Activated T-cell treated with anti-CD3 and anti-CD28 coated beads, Interleukin-2, amount 50 U/mL, for 24 hours (primary cell): ENCODE measurements around the gene MYOC.
"Not testable (repeated sequence)": the region's sequence is repeated elsewhere in the genome, so short reads cannot be mapped to it uniquely, and the experiment has no call there.

Source experiments
- DNase-seq: peaks from one replicate; pipeline ENCODE4 v3.0.0-alpha.2; 2020
- H3K27ac Mint-ChIP-seq: 2 replicates; pipeline ENCODE4 v1.8.0; 2020; ENCODE audit warnings: mild to moderate bottlenecking, mixed read lengths
- H3K27me3 Mint-ChIP-seq: 2 replicates; pipeline ENCODE4 v1.8.0; 2020; ENCODE audit warnings: mixed read lengths
- H3K36me3 Mint-ChIP-seq: 2 replicates; pipeline ENCODE4 v1.8.0; 2020; ENCODE audit warnings: low read depth, mixed read lengths
- H3K4me1 Mint-ChIP-seq: 2 replicates; pipeline ENCODE4 v1.8.0; 2020; ENCODE audit warnings: low read depth, mixed read lengths
- H3K4me3 Mint-ChIP-seq: 2 replicates; pipeline ENCODE4 v1.8.0; 2020; ENCODE audit warnings: mild to moderate bottlenecking, moderate library complexity, mixed read lengths
- H3K9me3 Mint-ChIP-seq: 2 replicates; pipeline ENCODE4 v1.8.0; 2020; ENCODE audit warnings: mixed read lengths

The MYOC gene

GRCh38 chr1:171603042-171603441, 49.4 kb downstream of the MYOC start:
- not testable (repeated sequence) for H3K4me3 Mint-ChIP-seq, H3K9me3 Mint-ChIP-seq, H3K4me1 Mint-ChIP-seq, H3K27me3 Mint-ChIP-seq, DNase-seq, H3K36me3 Mint-ChIP-seq, H3K27ac Mint-ChIP-seq

GRCh38 chr1:171600862-171601261, 51.6 kb downstream of the MYOC start:
- H3K36me3 Mint-ChIP-seq: peaks cover 21% of the 10 kb centered on the region
- H3K27ac Mint-ChIP-seq: no peak overlapping the region
- H3K27me3 Mint-ChIP-seq: no peaks in the 10 kb centered on the region

GRCh38 chr1:171600310-171600709, 52.2 kb downstream of the MYOC start:
- H3K4me1 Mint-ChIP-seq, H3K27me3 Mint-ChIP-seq, H3K9me3 Mint-ChIP-seq, DNase-seq, H3K4me3 Mint-ChIP-seq: not testable (repeated sequence)
- Mint-ChIP-seq H3K27ac (peak overlapping the region; percentile 33), H3K36me3 (peaks cover 26% of the 10 kb centered on the region)

More at GRCh38 chr1:171600862-171601261, 51.6 kb downstream of the MYOC start:
- no peak overlapping the region for H3K4me3 Mint-ChIP-seq
- DNase-seq: no peak
- peaks cover 3% of the 10 kb centered on the region for H3K9me3 Mint-ChIP-seq
- peaks cover 2% of the 10 kb centered on the region for H3K4me1 Mint-ChIP-seq

GRCh38 chr1:171597203-171597602, 55.3 kb downstream of the MYOC start:
- Mint-ChIP-seq H3K4me1 (peaks cover 2% of the 10 kb centered on the region), H3K9me3 (peaks cover 3% of the 10 kb centered on the region), H3K27me3 (no peaks in the 10 kb centered on the region), H3K36me3 (peaks cover 56% of the 10 kb centered on the region), H3K27ac (no peak overlapping the region), H3K4me3 (no peak overlapping the region)
- DNase-seq: no peak

- Mint-ChIP-seq H3K36me3 (peaks cover 61% of the 10 kb centered on the region), H3K27me3 (no peaks in the 10 kb centered on the region), H3K4me1 (peaks cover 2% of the 10 kb centered on the region), H3K4me3 (no peak overlapping the region), H3K9me3 (peaks cover 3% of the 10 kb centered on the region), H3K27ac (no peak overlapping the region)
- DNase-seq: no peak
Measured at GRCh38 chr1:171596705-171597104, 55.8 kb downstream of the MYOC start.

- H3K4me3 Mint-ChIP-seq: no peak overlapping the region
- H3K9me3 Mint-ChIP-seq: peaks cover 3% of the 10 kb centered on the region
- peak overlapping the region; percentile 45 for H3K27ac Mint-ChIP-seq
- DNase-seq: no peak
- H3K36me3 Mint-ChIP-seq: peaks cover 67% of the 10 kb centered on the region
- H3K4me1 Mint-ChIP-seq: no peaks in the 10 kb centered on the region
- no peaks in the 10 kb centered on the region for H3K27me3 Mint-ChIP-seq
Measured at GRCh38 chr1:171596119-171596518, 56.4 kb downstream of the MYOC start.

GRCh38 chr1:171595324-171595723, 57.2 kb downstream of the MYOC start:
- Mint-ChIP-seq H3K4me1 (no peaks in the 10 kb centered on the region), H3K27ac (peak overlapping the region; percentile 20), H3K36me3 (peaks cover 75% of the 10 kb centered on the region), H3K27me3 (no peaks in the 10 kb centered on the region), H3K4me3 (no peak overlapping the region), H3K9me3 (peaks cover 3% of the 10 kb centered on the region)
- DNase-seq: no peak

GRCh38 chr1:171590022-171590421, 62.5 kb downstream of the MYOC start:
- H3K36me3 Mint-ChIP-seq: peaks cover 92% of the 10 kb centered on the region
- peak overlapping the region; percentile 76 for H3K27ac Mint-ChIP-seq

GRCh38 chr1:171588230-171588629, 64.3 kb downstream of the MYOC start:
- no peaks in the 10 kb centered on the region for H3K27me3 Mint-ChIP-seq
- H3K9me3 Mint-ChIP-seq: no peaks in the 10 kb centered on the region
- H3K27ac Mint-ChIP-seq: no peak overlapping the region
- H3K36me3 Mint-ChIP-seq: peaks cover 92% of the 10 kb centered on the region
- no peak overlapping the region for H3K4me3 Mint-ChIP-seq
- H3K4me1 Mint-ChIP-seq: peaks cover 18% of the 10 kb centered on the region
- no peak for DNase-seq

More at GRCh38 chr1:171590022-171590421, 62.5 kb downstream of the MYOC start:
- Mint-ChIP-seq H3K4me1 (peaks cover 18% of the 10 kb centered on the region), H3K4me3 (no peak overlapping the region), H3K9me3 (no peaks in the 10 kb centered on the region), H3K27me3 (no peaks in the 10 kb centered on the region)
- DNase-seq: no peak

GRCh38 chr1:171585715-171586114, 66.8 kb downstream of the MYOC start:
- H3K9me3 Mint-ChIP-seq: no peaks in the 10 kb centered on the region
- H3K4me3 Mint-ChIP-seq: no peak overlapping the region
- H3K36me3 Mint-ChIP-seq: peaks cover 90% of the 10 kb centered on the region
- peaks cover 33% of the 10 kb centered on the region for H3K4me1 Mint-ChIP-seq
- H3K27me3 Mint-ChIP-seq: no peaks in the 10 kb centered on the region
- no peak for DNase-seq
- no peak overlapping the region for H3K27ac Mint-ChIP-seq
